Myocyte (in vitro differentiated cells): ENCODE results near the gene MYLIP. TPM values are rescaled to one million over a fixed set of nuclear protein-coding genes. Genes with fewer than 3 reads are reported as not detected.

Experiments used
- DNase-seq: peaks from one replicate; pipeline ENCODE4 v3.0.0-alpha.2; 2012; ENCODE audit warnings: low read depth
- total RNA-seq: library from RNA; depleted of rRNA; stranded (reverse); fragments of >200 nt; gene quantifications from 2 replicates; pipeline ENCODE4 v1.2.3, GENCODE V29; 2014

MYLIP gene
- total RNA-seq, 1 donor from 2014 or later: 23.2 TPM

GRCh38 chr6:16137451-16137801 lies 8.5 kb downstream of the MYLIP start:
- no peak for DNase-seq

- no peak for DNase-seq
These were observed 10.7 kb downstream of the MYLIP start for GRCh38 chr6:16139556-16139955.

- DNase-seq: no peak
These were observed 11.7 kb downstream of the MYLIP start for GRCh38 chr6:16140607-16141006.

- no peak for DNase-seq
These were observed 12.6 kb downstream of the MYLIP start for GRCh38 chr6:16141514-16141913.

GRCh38 chr6:16145038-16145437 lies 16.2 kb downstream of the MYLIP start:
- no peak for DNase-seq

GRCh38 chr6:16146028-16146427 lies 17.1 kb downstream of the MYLIP start:
- no peak for DNase-seq

GRCh38 chr6:16146527-16146955 lies 17.7 kb downstream of the MYLIP start:
- DNase-seq: no peak

- DNase-seq: no peak
These were observed 19.6 kb downstream of the MYLIP start for GRCh38 chr6:16148498-16148897.

- no peak for DNase-seq
These were observed 20.4 kb downstream of the MYLIP start for GRCh38 chr6:16149305-16149704.

- no peak for DNase-seq
These were observed 21.2 kb downstream of the MYLIP start for GRCh38 chr6:16150098-16150497.

- no peak for DNase-seq
These were observed 24.4 kb downstream of the MYLIP start for GRCh38 chr6:16153211-16153820.

GRCh38 chr6:16154904-16155303 lies 26.0 kb downstream of the MYLIP start:
- DNase-seq: peak; percentile 90

GRCh38 chr6:16157492-16157891 lies 28.6 kb downstream of the MYLIP start:
- no peak for DNase-seq

- no peak for DNase-seq
These were observed 29.0 kb downstream of the MYLIP start for GRCh38 chr6:16157909-16158308.

GRCh38 chr6:16158943-16159557 lies 30.2 kb downstream of the MYLIP start:
- no peak for DNase-seq

GRCh38 chr6:16160794-16161193 lies 31.9 kb downstream of the MYLIP start:
- no peak for DNase-seq

- DNase-seq: no peak
These were observed 33.1 kb downstream of the MYLIP start for GRCh38 chr6:16162003-16162402.

- DNase-seq: no peak
These were observed 34.2 kb downstream of the MYLIP start for GRCh38 chr6:16163066-16163465.

GRCh38 chr6:16163535-16164300 lies 34.8 kb downstream of the MYLIP start:
- no peak for DNase-seq

GRCh38 chr6:16165641-16166040 lies 36.8 kb downstream of the MYLIP start:
- DNase-seq: no peak

GRCh38 chr6:16166871-16167608 lies 38.2 kb downstream of the MYLIP start:
- no peak for DNase-seq

- DNase-seq: no peak
These were observed 39.2 kb downstream of the MYLIP start for GRCh38 chr6:16168121-16168520.
